Esophagus muscularis mucosa (tissue), 4 donors: ENCODE results near the gene LCN1.
"Not testable (repeated sequence)": the region's sequence is repeated elsewhere in the genome, so short reads cannot be mapped to it uniquely, and the experiment has no call there.

ENCODE experiments used
- EP300 ChIP-seq: sonication (generic); formaldehyde crosslinking; IDR thresholded peaks from one replicate; pipeline ENCODE4 v1.6.1; 2017; ENCODE audit warnings: antibody characterized with exemption
- POLR2A ChIP-seq: fragments of 450-650 bp; IDR thresholded peaks from one replicate; pipeline ENCODE4 v1.6.1; 2017; ENCODE audit warnings: antibody characterized with exemption, moderate library complexity, mild to moderate bottlenecking, low read depth
- POLR2AphosphoS5 ChIP-seq, 2 donors: sonication (generic); formaldehyde crosslinking; IDR thresholded peaks; one replicate each; pipeline ENCODE4 v1.6.1; 2017; ENCODE audit warnings: antibody characterized with exemption in 2 of 2
- TF ChIP-seq, protein P1 (sequence below), 3 experiments: fragments of 200-600 bp in 2 of 3; fragments of 450-650 bp in 1 of 3; sonication (generic) in 2 of 3; IDR thresholded peaks; one replicate each; pipeline ENCODE4 v1.5.1; 2017 to 2019; ENCODE audit warnings: antibody characterized with exemption in 3 of 3, mild to moderate bottlenecking in 2 of 3, moderate library complexity in 1 of 3

DNA sequence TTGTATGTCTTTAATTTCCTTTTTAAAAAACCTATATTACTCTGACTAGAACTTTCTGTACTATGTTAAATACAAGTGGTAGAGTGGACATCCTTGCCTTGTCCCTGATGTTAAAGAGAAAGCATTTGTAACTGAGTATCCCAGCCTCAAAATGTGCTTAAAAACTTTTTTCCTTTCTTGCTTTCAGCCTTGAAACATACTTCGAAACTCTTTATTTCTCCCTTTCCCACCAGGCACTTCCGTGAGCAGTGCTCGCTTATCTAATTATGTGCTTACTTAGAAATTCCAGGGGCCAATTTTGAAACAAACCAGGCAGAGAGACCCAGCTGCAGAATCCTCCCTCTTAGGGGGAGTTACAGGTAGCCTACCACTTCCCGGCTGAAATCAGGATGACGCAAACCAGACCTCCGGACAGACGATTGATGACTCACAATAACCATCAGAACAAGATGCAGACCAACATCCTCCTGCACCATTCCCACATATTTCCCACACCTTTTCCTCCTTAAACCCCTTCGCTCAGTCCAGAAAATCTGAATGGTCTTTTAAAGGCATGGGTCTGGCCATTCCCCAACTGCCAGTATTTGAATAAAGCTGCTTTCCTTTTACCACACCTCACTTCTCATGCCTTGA is 22.1 kb downstream of the LCN1 start:
- TF ChIP-seq, protein P1, sequence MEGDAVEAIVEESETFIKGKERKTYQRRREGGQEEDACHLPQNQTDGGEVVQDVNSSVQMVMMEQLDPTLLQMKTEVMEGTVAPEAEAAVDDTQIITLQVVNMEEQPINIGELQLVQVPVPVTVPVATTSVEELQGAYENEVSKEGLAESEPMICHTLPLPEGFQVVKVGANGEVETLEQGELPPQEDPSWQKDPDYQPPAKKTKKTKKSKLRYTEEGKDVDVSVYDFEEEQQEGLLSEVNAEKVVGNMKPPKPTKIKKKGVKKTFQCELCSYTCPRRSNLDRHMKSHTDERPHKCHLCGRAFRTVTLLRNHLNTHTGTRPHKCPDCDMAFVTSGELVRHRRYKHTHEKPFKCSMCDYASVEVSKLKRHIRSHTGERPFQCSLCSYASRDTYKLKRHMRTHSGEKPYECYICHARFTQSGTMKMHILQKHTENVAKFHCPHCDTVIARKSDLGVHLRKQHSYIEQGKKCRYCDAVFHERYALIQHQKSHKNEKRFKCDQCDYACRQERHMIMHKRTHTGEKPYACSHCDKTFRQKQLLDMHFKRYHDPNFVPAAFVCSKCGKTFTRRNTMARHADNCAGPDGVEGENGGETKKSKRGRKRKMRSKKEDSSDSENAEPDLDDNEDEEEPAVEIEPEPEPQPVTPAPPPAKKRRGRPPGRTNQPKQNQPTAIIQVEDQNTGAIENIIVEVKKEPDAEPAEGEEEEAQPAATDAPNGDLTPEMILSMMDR (IDR thresholded peaks at IDR 0.05), result not testable (repeated sequence)
- not testable (repeated sequence) for TF ChIP-seq POLR2A; EP300; POLR2AphosphoS5 (IDR thresholded peaks at IDR 0.05)
